Lower leg skin (tissue), 3 donors: ENCODE data around the gene ST8SIA2.

Source experiments
- CTCF ChIP-seq, 3 donors: fragments of 450-650 bp; IDR thresholded peaks; one replicate each; pipeline ENCODE4 v1.5.1; 2016; ENCODE audit warnings: antibody characterized with exemption in 3 of 3, mild to moderate bottlenecking in 3 of 3, moderate library complexity in 2 of 3
- POLR2A ChIP-seq, 2 donors: fragments of 450-650 bp; IDR thresholded peaks; one replicate each; pipeline ENCODE4 v1.6.1; 2016 to 2017; ENCODE audit warnings: antibody characterized with exemption in 2 of 2, mild to moderate bottlenecking in 1 of 2, moderate library complexity in 1 of 2

- TF ChIP-seq CTCF (IDR thresholded peaks at IDR 0.05) (no peak), POLR2A (IDR thresholded peaks at IDR 0.05) (no peak)
These were observed 60.9 kb downstream of the ST8SIA2 start for GRCh38 chr15:92454555-92455105.
